Osteocyte (in vitro differentiated cells): ENCODE data around the gene INPP5D. TPM values are rescaled to one million over a fixed set of nuclear protein-coding genes. Genes with fewer than 3 reads are reported as not detected.

Experiments
- DNase-seq: peaks from one replicate; pipeline ENCODE4 v3.0.0; 2021; ENCODE audit warnings: mixed read lengths; ENCODE audit not compliant: unreplicated experiment; ENCODE audit errors: extremely low spot score
- H3K27ac Mint-ChIP-seq: one replicate; pipeline ENCODE4 v1.8.0; 2021; ENCODE audit warnings: mild to moderate bottlenecking, mixed read lengths; ENCODE audit not compliant: unreplicated experiment
- H3K27me3 Mint-ChIP-seq: one replicate; pipeline ENCODE4 v1.8.0; 2021; ENCODE audit warnings: mixed read lengths; ENCODE audit not compliant: unreplicated experiment
- H3K36me3 Mint-ChIP-seq: one replicate; pipeline ENCODE4 v1.8.0; 2021; ENCODE audit warnings: mixed read lengths; ENCODE audit not compliant: unreplicated experiment
- H3K4me1 Mint-ChIP-seq: one replicate; pipeline ENCODE4 v1.8.0; 2021; ENCODE audit warnings: mixed read lengths; ENCODE audit not compliant: unreplicated experiment
- H3K4me3 Mint-ChIP-seq: one replicate; pipeline ENCODE4 v1.8.0; 2021; ENCODE audit warnings: mild to moderate bottlenecking, moderate library complexity, mixed read lengths; ENCODE audit not compliant: unreplicated experiment
- H3K9me3 Mint-ChIP-seq: one replicate; pipeline ENCODE4 v1.8.0; 2021; ENCODE audit warnings: mixed read lengths; ENCODE audit not compliant: unreplicated experiment
- CTCF ChIP-seq: fragments of 200-600 bp; sonication (generic); IDR thresholded peaks from 2 replicates; pipeline ENCODE4 v1.5.0; 2021; ENCODE audit warnings: antibody characterized with exemption, mild to moderate bottlenecking, moderate library complexity
- total RNA-seq: library from RNA; stranded (reverse); gene quantifications from 2 replicates; pipeline ENCODE4 v1.2.1, GENCODE V29; 2021

Gene INPP5D
- total RNA-seq, 1 donor from 2014 or later = 0.40 TPM

GRCh38 chr2:233090879-233091278 is 30.7 kb downstream of the INPP5D start:
- no peak for TF ChIP-seq CTCF
- no peak overlapping the region for H3K27ac Mint-ChIP-seq
- no peak overlapping the region for H3K4me3 Mint-ChIP-seq
- H3K4me1 Mint-ChIP-seq = no peaks in the 10 kb centered on the region
- DNase-seq = no peak
- H3K9me3 Mint-ChIP-seq = no peaks in the 10 kb centered on the region
- H3K36me3 Mint-ChIP-seq = no peaks in the 10 kb centered on the region
- H3K27me3 Mint-ChIP-seq = peaks cover 32% of the 10 kb centered on the region

GRCh38 chr2:233091595-233092375 is 31.6 kb downstream of the INPP5D start:
- Mint-ChIP-seq H3K36me3 (no peaks in the 10 kb centered on the region), H3K4me3 (no peak overlapping the region), H3K27me3 (peaks cover 33% of the 10 kb centered on the region), H3K27ac (no peak overlapping the region), H3K4me1 (no peaks in the 10 kb centered on the region), H3K9me3 (no peaks in the 10 kb centered on the region)
- no peak for TF ChIP-seq CTCF
- DNase-seq = no peak

- no peak for TF ChIP-seq CTCF
- Mint-ChIP-seq H3K36me3 (no peaks in the 10 kb centered on the region), H3K4me3 (no peak overlapping the region), H3K27ac (no peak overlapping the region), H3K9me3 (no peaks in the 10 kb centered on the region), H3K4me1 (no peaks in the 10 kb centered on the region), H3K27me3 (peaks cover 37% of the 10 kb centered on the region)
- DNase-seq = no peak
Observed at GRCh38 chr2:233092432-233093165, 32.5 kb downstream of the INPP5D start.

- Mint-ChIP-seq H3K4me3 (no peak overlapping the region), H3K27me3 (peaks cover 38% of the 10 kb centered on the region)
- DNase-seq = no peak
Observed at GRCh38 chr2:233093166-233093448, 33.0 kb downstream of the INPP5D start.

More at GRCh38 chr2:233093166-233093448, 33.0 kb downstream of the INPP5D start:
- no peak for TF ChIP-seq CTCF
- no peak overlapping the region for H3K27ac Mint-ChIP-seq
- no peaks in the 10 kb centered on the region for H3K36me3 Mint-ChIP-seq
- H3K4me1 Mint-ChIP-seq = no peaks in the 10 kb centered on the region
- H3K9me3 Mint-ChIP-seq = no peaks in the 10 kb centered on the region
